Gastrocnemius medialis (tissue), 4 donors: ENCODE measurements around the gene ZNF165. TPM values are rescaled to one million over a fixed set of nuclear protein-coding genes. Genes with fewer than 3 reads are reported as not detected.
A peak's percentile ranks its signal among the peaks of the same experiment; 100 is the strongest.

Experiments used
- ATAC-seq, 2 donors: fragments of 150-250 bp; one replicate each; pipeline ENCODE4 v1.9.1; 2016
- DNase-seq, 2 donors: peaks; one replicate each; pipeline ENCODE4 v3.0.0-alpha.2; 2019
- H3K27ac ChIP-seq, 4 donors: fragments of 200-600 bp; sonication (generic); 1 replicate in 1 of 4; 2 replicates in 3 of 4; pipeline ENCODE4 v1.5.1; 2016 to 2018; ENCODE audit warnings: mild to moderate bottlenecking in 2 of 4, moderate library complexity in 1 of 4
- H3K27me3 ChIP-seq, 3 donors: fragments of 200-600 bp; sonication (generic) in 2 of 3; 1 replicate in 1 of 3; 2 replicates in 2 of 3; pipeline versions ENCODE4 v1.5.1 to v1.6.0; 2016 to 2019; ENCODE audit warnings: mild to moderate bottlenecking in 1 of 3, moderate library complexity in 1 of 3
- H3K36me3 ChIP-seq, 2 donors: fragments of 200-600 bp; sonication (generic) in 1 of 2; one replicate each; pipeline ENCODE4 v1.5.1; 2017 to 2018
- H3K4me1 ChIP-seq, 2 donors: fragments of 200-600 bp; sonication (generic) in 1 of 2; one replicate each; pipeline ENCODE4 v1.5.1; 2016 to 2017; ENCODE audit warnings: mild to moderate bottlenecking in 2 of 2
- H3K4me3 ChIP-seq, 4 donors: fragments of 200-600 bp; sonication (generic) in 3 of 4; 1 replicate in 1 of 4; 2 replicates in 3 of 4; pipeline ENCODE4 v1.5.1; 2016 to 2019; ENCODE audit warnings: mild to moderate bottlenecking in 2 of 4
- H3K9me3 ChIP-seq, 3 donors: fragments of 200-600 bp; sonication (generic) in 2 of 3; 1 replicate in 1 of 3; 2 replicates in 2 of 3; pipeline ENCODE4 v1.5.1; 2016 to 2019
- CTCF ChIP-seq, 5 experiments: fragments of 450-650 bp in 3 of 5; fragments of 200-600 bp in 2 of 5; sonication (generic) in 2 of 5; IDR thresholded peaks in 4 of 5; conservative IDR thresholded peaks in 1 of 5; 1 replicate in 4 of 5; 2 replicates in 1 of 5; pipeline ENCODE4 v1.5.1; 2016 to 2019; ENCODE audit warnings: antibody characterized with exemption in 5 of 5, mild to moderate bottlenecking in 3 of 5, moderate library complexity in 3 of 5
- POLR2A ChIP-seq, 2 donors: fragments of 450-650 bp; IDR thresholded peaks; one replicate each; pipeline ENCODE4 v1.6.1; 2017; ENCODE audit warnings: antibody characterized with exemption in 2 of 2, mild to moderate bottlenecking in 2 of 2, moderate library complexity in 2 of 2
- in situ Hi-C, 4 donors: fragments of 200-750 bp; cut with MboI; loops; one replicate each; pipeline versions ENCODE4 v1.15.0 to v1.8.0; 2017; ENCODE audit warnings: low sequenced_read_pairs in 4 of 4
- intact Hi-C: fragments of 100-400 bp; cut with DNase I; formaldehyde crosslinking; loops from one replicate; pipeline ENCODE4 v1.15.1; 2023; ENCODE audit warnings: low total_unique reads
- total RNA-seq, 4 donors: library from RNA; depleted of rRNA; stranded (reverse); fragments of >200 nt; gene quantifications; one replicate each; pipeline versions ENCODE4 v1.1.0 to v1.2.3, GENCODE V29; 2016

The ZNF165 gene
- total RNA-seq, 4 donors from 2014 or later, result 0.55 to 0.61 TPM; not detected in 2

- Histone ChIP-seq H3K9me3 (no peaks in the 10 kb centered on the region), H3K27ac (no peak overlapping the region), H3K36me3 (no peaks in the 10 kb centered on the region), H3K4me3 (no peak overlapping the region), H3K27me3 (no peaks in the 10 kb centered on the region), H3K4me1 (peaks cover 10 to 11% of the 10 kb centered on the region in 2 donors)
- in situ Hi-C loops, result no loop called here
- ATAC-seq, result no peak
- no peak for DNase-seq
- TF ChIP-seq CTCF (IDR thresholded peaks at IDR 0.05 in 4 of 5, conservative IDR thresholded peaks at IDR 0.05 in 1 of 5) (no peak), POLR2A (IDR thresholded peaks at IDR 0.05) (no peak)
- intact Hi-C loops, result no loop called here
These were observed 2.3 kb upstream of the ZNF165 start for GRCh38 chr6:28078050-28078449.

- no peak for ATAC-seq
- peaks cover 10 to 11% of the 10 kb centered on the region in 2 donors for H3K4me1 ChIP-seq
- no peaks in the 10 kb centered on the region for H3K9me3 ChIP-seq
- intact Hi-C loops, result no loop called here
- no peak overlapping the region for H3K27ac ChIP-seq
- in situ Hi-C loops, result no loop called here
- TF ChIP-seq CTCF (IDR thresholded peaks at IDR 0.05 in 4 of 5, conservative IDR thresholded peaks at IDR 0.05 in 1 of 5), result no peak
- no peak for TF ChIP-seq POLR2A (IDR thresholded peaks at IDR 0.05)
- no peaks in the 10 kb centered on the region for H3K36me3 ChIP-seq
- no peak for DNase-seq
- no peak overlapping the region for H3K4me3 ChIP-seq
- H3K27me3 ChIP-seq, result no peaks in the 10 kb centered on the region
These were observed 1.5 kb upstream of the ZNF165 start for GRCh38 chr6:28078836-28079235.

- Histone ChIP-seq H3K4me1 (peaks cover 10 to 11% of the 10 kb centered on the region in 2 donors), H3K36me3 (no peaks in the 10 kb centered on the region), H3K27me3 (no peaks in the 10 kb centered on the region), H3K4me3 (peak overlapping the region; percentile 72 to 92 (median 85)), H3K27ac (peak overlapping the region; percentile 84 to 90 (median 87)), H3K9me3 (no peaks in the 10 kb centered on the region)
- DNase-seq, result peak; percentile 90 to 93
- TF ChIP-seq POLR2A (IDR thresholded peaks at IDR 0.05) (no peak), CTCF (IDR thresholded peaks at IDR 0.05 in 4 of 5, conservative IDR thresholded peaks at IDR 0.05 in 1 of 5) (no peak)
- peak; percentile 100 for ATAC-seq
- in situ Hi-C loops, result loop anchor here in 1 of 4 donors (10.0 kb wide), 1 partner anchor 54 kb away; no protein-coding TSS in a partner anchor
- intact Hi-C loops, result loop anchor here (1.0 to 10.0 kb wide), 6 partner anchors 23 to 609 kb away; partner anchors contain the start of gene ZNF184
These were observed 490 bp downstream of the ZNF165 start for GRCh38 chr6:28080631-28081485.

GRCh38 chr6:28081486-28081751 is 1.1 kb downstream of the ZNF165 start:
- peaks cover 10 to 11% of the 10 kb centered on the region in 2 donors for H3K4me1 ChIP-seq
- ATAC-seq, result no peak
- no peak for DNase-seq
- intact Hi-C loops (loop anchor here (1.0 to 10.0 kb wide), 5 partner anchors 23 to 609 kb away; partner anchors contain the start of gene ZNF184), in situ Hi-C loops (loop anchor here in 1 of 4 donors (10.0 kb wide), 1 partner anchor 53 kb away; no protein-coding TSS in a partner anchor)
- peak overlapping the region; percentile 84 to 90 (median 87) for H3K27ac ChIP-seq
- H3K36me3 ChIP-seq, result no peaks in the 10 kb centered on the region
- TF ChIP-seq CTCF (IDR thresholded peaks at IDR 0.05 in 4 of 5, conservative IDR thresholded peaks at IDR 0.05 in 1 of 5) (no peak), POLR2A (IDR thresholded peaks at IDR 0.05) (no peak)
- no peaks in the 10 kb centered on the region for H3K9me3 ChIP-seq
- peak overlapping the region; percentile 72 to 92 (median 85) for H3K4me3 ChIP-seq
- H3K27me3 ChIP-seq, result no peaks in the 10 kb centered on the region
